Measurements from ENCODE around the gene SCYGR4. TPM values are rescaled to one million over a fixed set of nuclear protein-coding genes. Genes with fewer than 3 reads are reported as not detected.

SCYGR4 gene
- polyA plus RNA-seq, 3 donors = not detected

- intact Hi-C loops (cut with micrococcal nuclease) = no loop called here
- Mint-ChIP-seq H3K36me3 (no peaks in the 10 kb centered on the region), H3K4me1 (no peaks in the 10 kb centered on the region)
Observed at GRCh38 chr2:227632827-227633226, 15.5 kb downstream of the SCYGR4 start.

GRCh38 chr2:227634201-227634600 is 16.9 kb downstream of the SCYGR4 start:
- 60% methylated on average over 2 of the region's 3 CpGs for WGBS (ENCODE audit: insufficient coverage)
- Mint-ChIP-seq H3K27me3 (ENCODE audit: low read depth in 3 of 3) (peaks cover 4 to 15% (median 6%) of the 10 kb centered on the region in 3 donors), H3K4me1 (no peaks in the 10 kb centered on the region)

More at GRCh38 chr2:227632827-227633226, 15.5 kb downstream of the SCYGR4 start:
- Mint-ChIP-seq H3K27me3 (ENCODE audit: low read depth in 3 of 3) (peaks cover 2 to 17% (median 5%) of the 10 kb centered on the region in 3 donors), H3K9me3 (peaks cover 0 to 2% (median 0%) of the 10 kb centered on the region in 7 donors), H3K4me3 (no peak overlapping the region), H3K27ac (no peak overlapping the region)
- no peak for TF ChIP-seq CTCF (IDR thresholded peaks at IDR 0.05)
- no peak overlapping the region for H3K4me3 ChIP-seq (replicated peaks in 1 of 3; ENCODE audit: low read depth in 2 of 3, low read length in 3 of 3)
- H2AFZ ChIP-seq (ENCODE audit: insufficient read depth, low read depth, low read length, poor library complexity, severe bottlenecking) = no peak overlapping the region
- no peak for DNase-seq
- H3K79me2 ChIP-seq (ENCODE audit: insufficient read depth, low read length) = no peaks in the 10 kb centered on the region
- no peaks in the 10 kb centered on the region for H3K9me3 ChIP-seq (replicated peaks in 1 of 2; ENCODE audit: control insufficient read depth in 1 of 2, insufficient read depth in 1 of 2, low read length in 2 of 2)
- H3K27me3 ChIP-seq (ENCODE audit: control insufficient read depth in 2 of 2, insufficient read depth in 2 of 2, low read length in 2 of 2) = peaks cover 5% of the 10 kb centered on the region in 2 donors
- WGBS (ENCODE audit: insufficient coverage) = 96% methylated on average over 4 of the region's 6 CpGs
- H3K36me3 ChIP-seq (replicated peaks in 1 of 2; ENCODE audit: control insufficient read depth in 1 of 2, insufficient read depth in 2 of 2, low read length in 2 of 2) = no peaks in the 10 kb centered on the region
- H3K4me2 ChIP-seq (replicated peaks; ENCODE audit: extremely low read depth, low read length, poor library complexity, severe bottlenecking) = no peak overlapping the region
- no peaks in the 10 kb centered on the region for H4K20me1 ChIP-seq (ENCODE audit: insufficient read depth, low read length)
- no peaks in the 10 kb centered on the region for H3K4me1 ChIP-seq (ENCODE audit: control insufficient read depth in 1 of 2, insufficient read depth in 2 of 2, low read length in 2 of 2)
- H3K9ac ChIP-seq (ENCODE audit: insufficient read depth, low read length, poor library complexity, severe bottlenecking) = no peak overlapping the region
- no peak overlapping the region for H3K27ac ChIP-seq (ENCODE audit: low read depth in 1 of 2, low read length in 2 of 2)

More at GRCh38 chr2:227634201-227634600, 16.9 kb downstream of the SCYGR4 start:
- H3K27ac Mint-ChIP-seq = no peak overlapping the region
- Histone ChIP-seq H3K27ac (ENCODE audit: low read depth in 1 of 2, low read length in 2 of 2) (no peak overlapping the region), H3K27me3 (ENCODE audit: control insufficient read depth in 2 of 2, insufficient read depth in 2 of 2, low read length in 2 of 2) (peaks cover 3 to 5% of the 10 kb centered on the region in 2 donors), H2AFZ (ENCODE audit: insufficient read depth, low read depth, low read length, poor library complexity, severe bottlenecking) (no peak overlapping the region), H3K4me1 (ENCODE audit: control insufficient read depth in 1 of 2, insufficient read depth in 2 of 2, low read length in 2 of 2) (no peaks in the 10 kb centered on the region), H3K9ac (ENCODE audit: insufficient read depth, low read length, poor library complexity, severe bottlenecking) (no peak overlapping the region), H3K4me2 (replicated peaks; ENCODE audit: extremely low read depth, low read length, poor library complexity, severe bottlenecking) (no peak overlapping the region), H3K9me3 (replicated peaks in 1 of 2; ENCODE audit: control insufficient read depth in 1 of 2, insufficient read depth in 1 of 2, low read length in 2 of 2) (no peaks in the 10 kb centered on the region), H3K79me2 (ENCODE audit: insufficient read depth, low read length) (no peaks in the 10 kb centered on the region), H3K4me3 (replicated peaks in 1 of 3; ENCODE audit: low read depth in 2 of 3, low read length in 3 of 3) (no peak overlapping the region), H3K36me3 (replicated peaks in 1 of 2; ENCODE audit: control insufficient read depth in 1 of 2, insufficient read depth in 2 of 2, low read length in 2 of 2) (no peaks in the 10 kb centered on the region), H4K20me1 (ENCODE audit: insufficient read depth, low read length) (no peaks in the 10 kb centered on the region)
- H3K4me3 Mint-ChIP-seq = no peak overlapping the region
- no peaks in the 10 kb centered on the region for H3K36me3 Mint-ChIP-seq
- TF ChIP-seq CTCF (IDR thresholded peaks at IDR 0.05) = no peak
- intact Hi-C loops (cut with micrococcal nuclease) = no loop called here
- no peaks in the 10 kb centered on the region for H3K9me3 Mint-ChIP-seq
- DNase-seq = no peak
